ENCODE measurements around the gene TNNT3.

DNA sequence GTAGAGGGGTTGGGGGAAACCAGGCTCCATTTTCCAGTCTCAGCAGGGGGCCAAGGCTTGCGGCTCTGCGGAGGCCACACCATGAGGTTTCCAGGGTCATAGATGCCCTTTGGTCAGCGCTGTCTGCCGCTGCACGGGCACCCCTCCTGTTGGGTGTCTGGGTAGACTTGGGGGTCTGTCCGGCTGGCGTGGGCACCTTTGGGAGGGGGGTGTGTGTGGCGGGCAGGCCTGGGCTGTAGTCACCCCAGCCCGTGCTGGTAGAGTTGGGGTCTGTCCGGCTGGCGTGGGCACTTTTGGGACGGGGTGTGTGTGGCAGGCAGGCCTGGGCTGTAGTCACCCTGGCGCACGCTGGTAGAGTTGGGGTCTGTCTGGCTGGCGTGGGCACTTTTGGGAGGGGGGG, 48.0 kb upstream of the TNNT3 start:
- no peak for TF ChIP-seq EZH2 (IDR thresholded peaks at IDR 0.05; ENCODE audit: insufficient read depth, poor library complexity, severe bottlenecking)
- TF ChIP-seq EZH2phosphoT487 (IDR thresholded peaks at IDR 0.05; ENCODE audit: insufficient read depth, low read depth): no peak
